HG03066 (cell line): ENCODE measurements around the gene MICALL1.

Source experiments
- ATAC-seq: cut with Tn5 transposase; IDR thresholded peaks from one replicate; pipeline ENCODE4 v1.9.1; 2021; ENCODE audit warnings: low read depth; ENCODE audit not compliant: unreplicated experiment

The MICALL1 gene

DNA sequence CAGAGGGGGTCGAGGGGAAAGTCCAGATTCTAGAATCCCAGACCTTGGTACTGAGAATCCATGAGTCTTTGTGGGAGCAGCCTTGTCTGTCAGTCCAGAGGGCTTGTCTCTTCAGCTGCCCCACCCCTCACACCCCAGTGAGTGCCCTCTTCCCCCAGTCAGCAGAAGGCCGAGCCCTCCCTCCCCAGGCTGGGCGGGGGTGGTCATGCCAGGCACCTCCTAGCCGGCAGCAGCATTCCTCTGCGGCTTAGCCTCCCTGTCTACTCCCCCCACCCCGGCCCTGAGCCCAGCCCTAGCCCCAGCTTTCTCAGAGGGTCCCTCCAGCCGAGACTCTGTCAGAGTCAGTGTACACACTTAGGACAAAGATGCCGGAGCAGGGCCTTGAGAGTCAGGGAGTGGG, 73.7 kb downstream of the MICALL1 start:
- no peak for ATAC-seq

DNA sequence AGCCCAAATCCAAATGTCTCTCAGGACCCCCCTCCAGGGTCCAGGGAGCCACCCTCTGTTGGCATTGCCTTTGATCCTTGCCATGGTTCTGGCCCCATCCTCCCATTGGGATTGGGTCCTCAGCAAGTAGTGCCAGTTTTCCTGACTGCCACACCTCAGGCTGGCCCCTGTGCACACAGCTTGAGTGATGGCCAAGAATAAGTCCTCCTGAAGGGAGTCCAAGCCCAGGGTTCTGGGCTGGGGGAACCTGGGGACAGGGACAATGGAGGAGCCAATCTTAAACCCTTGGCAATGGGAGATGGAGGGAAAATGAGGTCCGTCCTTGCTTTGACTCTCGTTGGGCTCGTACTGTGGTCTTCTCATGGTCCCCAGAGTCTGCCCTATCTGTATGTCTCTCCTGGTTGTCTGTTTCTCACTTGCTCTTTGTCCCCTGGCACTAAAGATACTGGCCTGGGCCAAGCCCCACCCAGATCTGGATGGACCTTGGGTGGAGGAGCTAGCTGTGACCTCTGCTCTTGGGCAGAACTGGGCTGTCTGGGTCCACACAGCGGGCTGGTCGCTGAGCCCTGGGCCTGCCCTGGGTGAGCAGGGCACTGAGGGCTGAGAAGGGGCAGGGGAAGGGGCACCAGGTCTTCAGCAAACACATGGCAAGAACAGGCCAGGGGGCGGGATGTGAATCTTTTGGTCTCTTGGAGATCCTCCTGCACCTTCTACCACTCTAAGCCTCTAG, 75.3 kb downstream of the MICALL1 start:
- no peak for ATAC-seq

DNA sequence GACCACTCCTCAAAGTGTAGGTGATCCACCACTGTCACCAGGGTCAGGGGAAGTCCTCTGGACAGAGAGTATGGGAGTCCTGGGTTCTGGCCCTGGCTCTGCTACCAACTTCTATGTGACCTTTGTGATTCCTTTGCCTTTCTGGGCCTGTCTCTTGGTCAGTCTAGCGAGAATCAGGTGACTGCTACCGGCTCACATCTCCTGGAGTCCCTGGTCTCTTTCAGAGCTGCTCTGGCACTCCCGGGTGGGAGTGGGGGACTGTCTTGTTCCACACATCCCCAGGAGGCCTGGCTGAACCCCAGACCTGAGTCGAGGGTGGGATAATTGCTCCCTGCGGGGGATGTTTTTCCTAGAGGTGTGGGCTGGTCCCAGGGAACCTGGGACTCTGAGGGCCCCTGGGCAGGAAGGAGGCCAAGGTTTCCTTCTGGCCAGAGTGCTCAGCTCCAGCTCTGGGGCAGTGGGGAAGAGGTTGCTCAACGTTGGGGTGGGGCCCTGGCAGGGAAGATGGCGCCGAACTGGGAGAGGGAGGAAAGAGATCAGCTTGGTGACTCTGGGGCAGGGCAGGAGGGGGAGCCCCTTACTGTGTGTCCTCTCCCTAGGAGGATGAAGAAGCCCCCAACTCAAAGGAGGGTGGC, 76.2 kb downstream of the MICALL1 start:
- no peak for ATAC-seq

DNA sequence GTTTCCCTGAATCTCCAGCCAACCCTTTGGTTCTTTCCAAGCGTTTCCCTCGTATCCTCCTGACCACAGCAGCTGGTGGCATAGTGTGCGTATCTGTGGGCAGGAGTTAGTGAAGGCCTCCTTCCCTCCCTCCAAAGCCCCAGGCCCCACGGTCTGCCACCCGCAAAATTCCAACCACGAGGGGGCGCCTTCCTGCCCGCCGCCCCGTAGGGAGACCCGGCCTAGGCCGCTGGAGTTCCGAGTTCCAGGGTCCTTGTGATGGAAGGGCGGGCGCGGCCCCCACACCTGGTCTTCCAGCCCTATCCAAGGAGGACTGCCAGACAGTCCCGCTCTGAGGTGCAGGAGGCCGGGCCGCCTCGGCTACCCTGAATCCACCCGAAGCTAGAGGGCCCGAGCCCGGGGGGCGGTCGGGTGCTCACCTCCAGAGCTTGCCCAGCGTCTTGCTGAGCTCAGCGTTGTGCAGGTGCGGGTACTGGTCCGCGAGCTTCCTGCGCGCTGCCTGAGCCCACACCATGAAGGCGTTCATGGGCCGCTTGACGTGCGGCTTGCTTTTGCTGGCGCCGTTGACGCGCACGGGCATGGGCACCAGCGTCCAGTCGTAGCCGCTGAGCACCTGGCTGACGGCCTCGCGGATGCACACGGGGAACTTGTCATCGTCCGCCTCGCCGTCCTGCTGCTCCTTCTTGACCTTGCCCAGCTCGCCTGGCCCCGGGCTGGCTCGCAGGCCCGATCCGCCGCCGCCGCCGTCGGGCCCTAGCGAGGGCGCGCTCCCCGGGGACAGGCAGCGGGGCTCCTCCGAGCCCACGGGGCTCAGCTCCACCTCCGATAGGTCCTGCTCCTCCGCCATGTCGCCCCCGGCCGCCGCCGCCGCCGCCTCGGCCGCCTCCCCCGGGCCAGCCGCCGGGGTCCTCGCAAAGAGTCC, 77.1 kb downstream of the MICALL1 start:
- no peak for ATAC-seq

DNA sequence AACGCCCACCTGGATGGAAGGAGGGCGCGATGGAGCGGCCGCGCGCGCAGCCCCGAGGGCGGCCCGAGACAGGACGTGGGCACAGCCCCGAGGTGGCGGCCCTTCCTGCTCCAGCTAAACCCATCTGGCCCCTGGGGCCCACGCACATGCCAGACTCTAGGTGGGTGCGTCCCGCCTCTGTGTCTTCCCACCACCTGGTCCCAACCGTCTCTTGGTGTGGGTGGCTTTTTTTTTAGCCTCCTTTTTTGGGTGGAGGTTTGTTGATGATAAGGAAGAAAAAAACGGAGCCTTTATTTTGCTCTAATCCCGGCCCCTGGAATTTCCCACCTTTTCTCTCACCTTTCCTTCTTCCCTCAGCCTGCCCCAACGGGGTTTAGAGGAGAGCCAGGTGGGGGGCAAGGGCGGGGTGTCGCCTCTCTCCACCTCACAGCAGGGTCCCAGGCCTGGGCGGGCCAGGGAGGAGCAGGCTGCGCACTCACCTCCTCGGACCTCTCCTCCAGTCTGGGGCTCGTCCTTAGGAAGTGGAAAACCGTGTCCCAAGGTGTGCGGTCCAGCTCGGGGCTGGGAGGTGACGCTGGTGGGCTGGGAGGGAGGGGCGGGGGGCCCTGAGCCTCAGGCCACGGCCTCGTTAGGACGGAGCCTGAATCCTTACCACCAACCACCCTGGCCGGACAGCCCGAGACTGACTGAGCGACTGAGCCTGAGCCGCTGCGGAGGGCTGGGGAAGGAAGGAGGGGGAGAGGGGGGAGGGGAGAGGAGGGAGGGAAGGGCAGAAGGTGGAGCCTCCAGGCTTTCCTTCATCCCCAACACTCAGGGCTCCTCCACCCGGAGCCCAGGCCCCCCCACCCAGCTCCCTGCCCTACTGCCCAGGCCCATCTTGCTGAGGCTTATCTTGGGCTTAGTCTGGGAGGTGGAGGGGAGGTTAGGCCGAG, 78.0 kb downstream of the MICALL1 start, which contains the start of gene SOX10:
Gene SOX10, minus strand, starts transcription at position 696 of the 932 bp plus-strand sequence. CDS start 771 bp downstream, outside the sequence.
- ATAC-seq = no peak

DNA sequence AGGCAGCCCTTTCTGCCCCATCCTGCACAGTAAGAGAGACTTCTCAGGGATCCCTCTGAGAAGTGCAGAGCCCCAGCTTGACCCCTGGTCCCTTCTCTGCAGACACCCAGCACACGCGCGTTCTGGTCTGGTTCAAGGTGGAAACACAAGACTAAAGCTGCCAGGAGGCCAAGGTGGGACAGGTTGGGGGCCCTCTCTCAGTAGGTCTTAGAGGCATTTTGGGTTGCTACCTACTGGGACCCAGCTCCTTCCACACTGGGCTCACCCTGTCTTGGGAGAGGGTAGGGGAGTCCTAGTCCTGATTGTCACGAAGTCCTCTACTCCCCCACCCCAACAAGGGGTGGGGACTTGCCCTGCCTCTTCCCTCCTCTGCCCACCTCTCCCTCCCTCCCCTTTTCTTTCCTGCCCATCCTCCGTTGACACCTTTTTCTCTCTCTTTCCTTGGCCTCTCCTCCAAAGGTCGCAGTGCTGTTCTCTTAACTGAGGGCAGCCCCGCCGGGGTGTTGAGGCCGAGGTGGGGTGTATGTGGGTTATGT, 79.0 kb downstream of the MICALL1 start:
- ATAC-seq = no peak

DNA sequence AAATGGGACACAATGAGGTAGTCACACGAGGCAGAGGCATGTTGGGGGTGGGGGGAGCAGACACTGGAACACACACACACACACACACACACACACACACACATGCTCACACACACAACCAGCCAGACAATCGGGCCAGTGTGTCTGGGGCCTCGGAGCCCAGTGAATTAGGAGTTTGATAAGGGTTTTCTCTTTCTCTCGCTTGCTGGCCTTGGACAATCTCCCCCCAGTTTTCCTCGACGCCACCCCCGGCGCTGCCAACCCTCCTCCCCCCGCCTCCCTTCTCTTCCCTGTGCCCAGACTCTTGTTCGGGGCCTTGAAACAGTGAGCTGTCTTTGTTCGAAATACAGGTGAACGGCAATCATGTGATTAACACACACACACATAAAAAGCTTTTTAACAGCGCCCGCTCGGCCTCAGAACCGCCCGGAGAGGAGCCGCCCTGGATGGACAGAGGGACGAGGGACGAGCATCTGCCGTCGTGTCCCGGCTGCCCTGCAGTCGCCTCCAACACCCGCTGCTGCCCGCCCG, 79.7 kb downstream of the MICALL1 start:
- ATAC-seq = no peak

DNA sequence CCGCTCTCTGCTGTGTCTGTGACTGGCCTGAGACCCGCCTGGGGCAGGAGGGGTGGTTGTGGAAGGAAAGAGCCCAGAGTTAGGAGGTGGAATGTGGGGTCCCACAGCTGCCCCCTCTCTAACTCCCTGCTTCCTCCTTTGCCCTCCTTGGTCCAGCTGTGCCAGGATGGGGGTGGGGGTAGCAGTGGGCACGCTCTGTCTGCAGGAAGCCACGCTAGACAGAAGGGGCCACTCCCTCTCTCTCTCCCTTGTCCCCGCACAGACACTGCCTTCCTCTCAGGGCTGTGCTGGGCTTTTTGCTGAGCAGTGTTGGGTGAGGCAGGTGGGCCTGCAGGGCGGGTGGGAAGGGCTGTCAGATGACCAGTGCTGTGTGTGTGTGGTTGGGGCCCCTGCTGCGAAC, 80.3 kb downstream of the MICALL1 start:
- no peak for ATAC-seq

DNA sequence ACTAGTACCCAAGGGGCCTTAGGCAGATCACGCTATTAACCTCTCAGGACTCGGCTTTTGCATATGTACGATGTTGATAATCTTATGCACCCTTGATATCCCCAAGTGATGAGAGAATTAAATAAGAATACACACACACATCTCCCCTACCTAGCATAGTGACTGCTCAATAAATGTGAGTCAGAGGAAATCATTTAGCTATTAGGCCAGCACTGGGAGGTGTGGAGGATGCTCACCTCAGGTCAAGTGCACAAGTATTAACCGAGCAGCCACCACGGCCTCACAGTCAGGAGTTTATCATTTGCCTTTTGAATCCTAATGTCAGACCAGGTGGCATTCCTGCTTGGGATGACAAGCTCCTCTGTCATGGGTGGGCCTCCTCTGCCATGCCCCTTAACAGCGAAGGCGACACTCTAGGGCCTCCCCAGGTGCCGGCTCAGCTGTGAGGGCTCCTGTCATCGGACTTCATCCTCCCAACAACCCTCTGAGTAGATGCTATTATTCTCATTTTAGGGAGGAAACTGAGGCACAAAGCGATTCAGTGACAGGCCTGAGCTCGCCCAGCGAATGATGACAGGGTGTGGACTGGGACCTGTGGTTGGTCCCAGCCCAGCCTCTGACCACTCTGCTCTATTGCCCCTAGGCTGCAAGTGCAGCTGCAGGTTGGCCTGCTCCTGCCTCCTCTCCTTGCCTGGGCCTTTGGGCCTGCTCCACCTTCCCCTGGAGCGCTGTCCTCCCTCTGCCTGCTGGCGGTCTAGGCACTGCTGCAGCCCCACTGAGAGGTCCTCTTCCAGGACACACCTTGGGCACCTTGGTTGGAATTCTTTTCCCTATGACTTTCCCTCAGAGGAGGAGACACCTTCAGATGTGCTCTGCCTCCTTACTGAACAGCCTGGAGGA, 83.3 kb downstream of the MICALL1 start:
- no peak for ATAC-seq

DNA sequence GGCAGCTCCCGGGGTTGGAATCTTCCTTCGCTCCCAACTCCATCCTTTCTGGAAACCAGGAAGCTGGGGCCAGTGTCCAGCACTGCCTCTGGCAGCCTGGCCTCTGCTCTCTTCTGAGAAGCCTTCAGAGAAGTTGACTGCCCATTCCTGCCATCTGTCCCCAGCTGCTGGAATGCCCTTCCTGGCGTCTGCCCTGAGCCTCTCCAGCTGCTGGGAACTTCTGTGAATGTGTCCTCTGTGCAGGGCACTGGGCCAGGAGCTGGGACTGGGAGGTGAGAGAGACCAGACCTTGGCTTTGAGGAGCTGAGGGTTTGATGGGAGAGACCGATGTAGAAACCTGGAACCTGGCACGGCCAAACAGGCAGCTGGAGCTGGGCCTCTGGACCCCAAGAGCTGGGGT, 84.2 kb downstream of the MICALL1 start:
- no peak for ATAC-seq

DNA sequence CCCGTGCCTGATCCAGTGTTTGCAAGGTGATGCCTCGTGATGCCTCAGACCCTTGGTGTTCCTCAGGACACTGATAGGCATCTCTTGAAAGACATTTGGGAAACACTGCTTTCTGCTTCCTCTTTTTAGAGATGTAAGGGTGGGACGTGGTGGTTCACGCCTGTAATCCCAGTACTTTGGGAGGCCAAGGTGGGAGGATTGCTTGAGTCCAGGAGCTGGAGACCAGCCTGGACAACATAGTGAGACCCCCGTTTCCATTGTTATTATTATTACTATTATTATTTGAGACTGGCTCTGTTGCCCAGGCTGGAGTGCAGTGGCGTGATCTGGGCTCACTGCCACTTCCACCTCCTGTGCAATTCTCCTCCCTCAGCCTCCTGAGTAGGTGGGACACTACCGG, 84.8 kb downstream of the MICALL1 start:
- ATAC-seq = no peak

DNA sequence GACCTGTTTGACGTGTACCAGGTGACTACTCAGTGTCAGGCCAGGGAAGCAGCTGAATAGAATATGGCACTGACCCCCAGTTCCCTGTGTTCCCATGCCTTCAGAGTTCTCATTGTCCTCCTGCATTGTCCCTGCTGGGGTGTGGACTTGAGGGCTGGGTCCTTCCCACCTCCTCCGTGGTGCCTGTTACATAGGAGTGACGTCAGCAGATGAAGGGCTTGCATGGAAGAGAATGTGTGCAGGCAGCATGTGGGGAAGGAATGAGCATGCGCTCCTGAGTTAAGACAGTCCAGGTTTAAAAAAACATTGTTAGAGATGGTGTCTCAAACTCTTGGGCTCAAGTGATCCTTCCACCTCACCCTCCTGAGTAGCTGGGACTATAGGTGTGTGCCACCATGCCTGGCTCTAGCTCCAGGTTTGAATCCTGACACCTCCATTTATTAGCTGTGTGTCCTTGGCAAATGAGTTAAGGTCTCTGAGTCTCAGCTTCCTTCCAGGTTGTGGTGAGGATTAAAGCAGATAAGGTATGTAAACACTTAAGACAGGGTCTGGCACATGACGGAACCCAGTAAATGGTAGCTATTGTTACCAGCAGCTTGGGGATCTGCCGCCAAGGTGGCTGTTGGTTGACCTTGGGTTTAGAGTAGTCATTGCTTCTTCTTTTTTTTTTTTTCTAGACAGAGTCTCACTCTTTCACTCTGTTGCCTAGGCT, 85.8 kb downstream of the MICALL1 start:
- ATAC-seq = no peak
